CD8-positive, alpha-beta memory T cell (primary cell): ENCODE data around the gene GGACT. TPM values are rescaled to one million over a fixed set of nuclear protein-coding genes. Genes with fewer than 3 reads are reported as not detected.

Experiments
- CTCF ChIA-PET: fragments of 350-600 bp; sonication (Branson Sonifier 250); formaldehyde crosslinking; loops from one replicate; lab custom pipeline; 2021; ENCODE audit warnings: antibody characterized with exemption; lab: Charles Lee
- POLR2A ChIA-PET: fragments of 350-600 bp; sonication (Branson Sonifier 250); formaldehyde crosslinking; loops from one replicate; lab custom pipeline; 2021; ENCODE audit warnings: antibody characterized with exemption; lab: Charles Lee
- DNase-seq, 5 donors: peaks; one replicate each; pipeline versions ENCODE4 v3.0.0 to v3.0.0-alpha.2; 2020 to 2022; ENCODE audit warnings: mixed read lengths in 1 of 5
- H3K27ac ChIP-seq: one replicate; pipeline ENCODE4 v1.7.0; 2013; ENCODE audit warnings: low read depth, mild to moderate bottlenecking, low read length, moderate library complexity
- H3K27me3 ChIP-seq: 2 replicates; pipeline ENCODE4 v1.7.0; 2013; ENCODE audit warnings: low read length, mild to moderate bottlenecking; ENCODE audit not compliant: insufficient read depth, poor library complexity, severe bottlenecking
- H3K36me3 ChIP-seq: 2 replicates; pipeline ENCODE4 v1.7.0; 2013; ENCODE audit warnings: mild to moderate bottlenecking, low read length, moderate library complexity; ENCODE audit not compliant: insufficient read depth
- H3K4me1 ChIP-seq: 2 replicates; pipeline ENCODE4 v1.7.0; 2013; ENCODE audit warnings: mild to moderate bottlenecking, low read length, moderate library complexity; ENCODE audit not compliant: insufficient read depth
- H3K4me3 ChIP-seq: 2 replicates; pipeline ENCODE4 v1.7.0; 2013; ENCODE audit warnings: mild to moderate bottlenecking, low read length
- H3K9me3 ChIP-seq: 2 replicates; pipeline ENCODE4 v1.7.0; 2013; ENCODE audit warnings: mild to moderate bottlenecking, low read length
- H3K27ac Mint-ChIP-seq, 8 donors: one replicate each; pipeline ENCODE4 v1.8.0; 2020 to 2021; ENCODE audit warnings: mixed read lengths in 8 of 8, mild to moderate bottlenecking in 6 of 8, inconsistent platforms in 3 of 8, moderate library complexity in 3 of 8
- H3K27me3 Mint-ChIP-seq, 2 donors: one replicate each; pipeline ENCODE4 v1.8.0; 2020 to 2021; ENCODE audit warnings: mixed read lengths in 2 of 2, mild to moderate bottlenecking in 1 of 2, moderate library complexity in 1 of 2
- H3K36me3 Mint-ChIP-seq, 3 donors: one replicate each; pipeline ENCODE4 v1.8.0; 2020 to 2021; ENCODE audit warnings: mixed read lengths in 3 of 3, inconsistent platforms in 1 of 3, mild to moderate bottlenecking in 1 of 3
- H3K4me1 Mint-ChIP-seq, 3 donors: one replicate each; pipeline ENCODE4 v1.8.0; 2020 to 2021; ENCODE audit warnings: mixed read lengths in 3 of 3, inconsistent platforms in 1 of 3, mild to moderate bottlenecking in 1 of 3
- H3K4me3 Mint-ChIP-seq, 7 donors: one replicate each; pipeline ENCODE4 v1.8.0; 2020 to 2021; ENCODE audit warnings: mixed read lengths in 7 of 7, mild to moderate bottlenecking in 6 of 7, moderate library complexity in 4 of 7, inconsistent platforms in 2 of 7
- H3K9me3 Mint-ChIP-seq, 5 donors: one replicate each; pipeline ENCODE4 v1.8.0; 2020 to 2022; ENCODE audit warnings: mixed read lengths in 5 of 5, mild to moderate bottlenecking in 3 of 5, moderate library complexity in 2 of 5, inconsistent platforms in 1 of 5
- polyA plus RNA-seq: library from polyadenylated mRNA; unstranded; fragments of 300-500 nt; fragmentation: Illumina TruSeq; gene quantifications from one replicate; pipeline ENCODE4 v1.2.3, GENCODE V29; 2021
- total RNA-seq, 2 experiments: library from RNA; stranded (reverse); gene quantifications; one replicate each; pipeline ENCODE4 v1.2.3, GENCODE V29; 2021

The GGACT gene
- total and polyA plus RNA-seq, 3 experiments from 2014 or later: 4.9 to 9.2 (median 5.7) TPM

GRCh38 chr13:100532090-100532766, 56.4 kb downstream of the GGACT start:
- H3K36me3 ChIP-seq: no peaks in the 10 kb centered on the region
- H3K27me3 ChIP-seq: no peaks in the 10 kb centered on the region
- Mint-ChIP-seq H3K4me3 (no peak overlapping the region), H3K9me3 (no peaks in the 10 kb centered on the region), H3K36me3 (peaks cover 6 to 35% (median 9%) of the 10 kb centered on the region in 3 donors), H3K27me3 (no peaks in the 10 kb centered on the region), H3K27ac (no peak overlapping the region), H3K4me1 (peaks cover 0 to 5% (median 2%) of the 10 kb centered on the region in 3 donors)
- no peak overlapping the region for H3K4me3 ChIP-seq
- DNase-seq: no peak
- ChIA-PET POLR2A (no interaction called here), CTCF (interaction anchor here (1.2 to 2.9 kb wide), 2 partner anchors 18 to 41 kb away, joined by 4 to 8 read pairs; no protein-coding TSS in a partner anchor)
- no peak overlapping the region for H3K27ac ChIP-seq
- H3K9me3 ChIP-seq: no peaks in the 10 kb centered on the region
- H3K4me1 ChIP-seq: peaks cover 7% of the 10 kb centered on the region

- no peak overlapping the region for H3K4me3 ChIP-seq
- H3K36me3 ChIP-seq: no peaks in the 10 kb centered on the region
- H3K9me3 Mint-ChIP-seq: no peaks in the 10 kb centered on the region
- H3K27ac ChIP-seq: no peak overlapping the region
- H3K27me3 Mint-ChIP-seq: no peaks in the 10 kb centered on the region
- no peak for DNase-seq
- POLR2A ChIA-PET: interaction anchor here (0.6 kb wide), 1 partner anchor 1485 kb away, joined by 4 read pairs; no protein-coding TSS in a partner anchor
- H3K4me3 Mint-ChIP-seq: no peak overlapping the region
- CTCF ChIA-PET: interaction anchor here (1.2 to 2.9 kb wide), 2 partner anchors 16 to 42 kb away, joined by 4 to 8 read pairs; no protein-coding TSS in a partner anchor
- no peaks in the 10 kb centered on the region for H3K9me3 ChIP-seq
- no peaks in the 10 kb centered on the region for H3K4me1 ChIP-seq
- peak overlapping the region in 2 of 8 donors; percentile 14 to 56 for H3K27ac Mint-ChIP-seq
- H3K36me3 Mint-ChIP-seq: peaks cover 4 to 37% (median 6%) of the 10 kb centered on the region in 3 donors
- H3K4me1 Mint-ChIP-seq: no peaks in the 10 kb centered on the region
- no peaks in the 10 kb centered on the region for H3K27me3 ChIP-seq
Observed at GRCh38 chr13:100530671-100531213, 57.8 kb downstream of the GGACT start.

- POLR2A ChIA-PET: interaction anchor here (0.6 kb wide), 1 partner anchor 1484 kb away, joined by 4 read pairs; no protein-coding TSS in a partner anchor
- CTCF ChIA-PET: interaction anchor here (2.9 kb wide), 1 partner anchor 15 kb away, joined by 8 read pairs; no protein-coding TSS in a partner anchor
- Mint-ChIP-seq H3K4me3 (no peak overlapping the region), H3K27ac (no peak overlapping the region), H3K9me3 (no peaks in the 10 kb centered on the region), H3K27me3 (no peaks in the 10 kb centered on the region), H3K4me1 (no peaks in the 10 kb centered on the region), H3K36me3 (peaks cover 4 to 37% (median 6%) of the 10 kb centered on the region in 3 donors)
- no peak overlapping the region for H3K27ac ChIP-seq
- no peaks in the 10 kb centered on the region for H3K4me1 ChIP-seq
- no peaks in the 10 kb centered on the region for H3K9me3 ChIP-seq
- H3K27me3 ChIP-seq: no peaks in the 10 kb centered on the region
- no peaks in the 10 kb centered on the region for H3K36me3 ChIP-seq
- no peak overlapping the region for H3K4me3 ChIP-seq
- no peak for DNase-seq
Observed at GRCh38 chr13:100529666-100530377, 58.8 kb downstream of the GGACT start.

GRCh38 chr13:100528820-100529219, 59.8 kb downstream of the GGACT start:
- no peaks in the 10 kb centered on the region for H3K4me1 Mint-ChIP-seq
- H3K36me3 Mint-ChIP-seq: peaks cover 4 to 37% (median 6%) of the 10 kb centered on the region in 3 donors
- no peak overlapping the region for H3K4me3 Mint-ChIP-seq
- Histone ChIP-seq H3K4me3 (no peak overlapping the region), H3K27me3 (no peaks in the 10 kb centered on the region), H3K4me1 (no peaks in the 10 kb centered on the region), H3K9me3 (no peaks in the 10 kb centered on the region), H3K36me3 (no peaks in the 10 kb centered on the region), H3K27ac (no peak overlapping the region)
- ChIA-PET CTCF (no interaction called here), POLR2A (no interaction called here)
- no peak for DNase-seq
- peak overlapping the region in 1 of 8 donors; percentile 83 for H3K27ac Mint-ChIP-seq
- H3K9me3 Mint-ChIP-seq: no peaks in the 10 kb centered on the region
- H3K27me3 Mint-ChIP-seq: no peaks in the 10 kb centered on the region

GRCh38 chr13:100528353-100528752, 60.2 kb downstream of the GGACT start:
- no peaks in the 10 kb centered on the region for H3K9me3 Mint-ChIP-seq
- Histone ChIP-seq H3K4me3 (no peak overlapping the region), H3K27ac (no peak overlapping the region), H3K36me3 (no peaks in the 10 kb centered on the region), H3K9me3 (no peaks in the 10 kb centered on the region), H3K27me3 (no peaks in the 10 kb centered on the region), H3K4me1 (no peaks in the 10 kb centered on the region)
- CTCF ChIA-PET: interaction anchor here (1.5 kb wide), 1 partner anchor 871 kb away, joined by 5 read pairs; no protein-coding TSS in a partner anchor
- H3K36me3 Mint-ChIP-seq: peaks cover 4 to 37% (median 6%) of the 10 kb centered on the region in 3 donors
- DNase-seq: no peak
- H3K4me3 Mint-ChIP-seq: no peak overlapping the region
- no peaks in the 10 kb centered on the region for H3K27me3 Mint-ChIP-seq
- H3K4me1 Mint-ChIP-seq: no peaks in the 10 kb centered on the region
- peak overlapping the region in 2 of 8 donors; percentile 24 to 84 for H3K27ac Mint-ChIP-seq
- POLR2A ChIA-PET: no interaction called here

GRCh38 chr13:100527644-100528043, 60.9 kb downstream of the GGACT start:
- H3K36me3 ChIP-seq: no peaks in the 10 kb centered on the region
- H3K4me1 Mint-ChIP-seq: peaks cover 0 to 3% (median 3%) of the 10 kb centered on the region in 3 donors
- ChIA-PET CTCF (interaction anchor here (1.5 kb wide), 1 partner anchor 871 kb away, joined by 5 read pairs; no protein-coding TSS in a partner anchor), POLR2A (no interaction called here)
- peaks cover 4 to 34% (median 6%) of the 10 kb centered on the region in 3 donors for H3K36me3 Mint-ChIP-seq
- no peak for DNase-seq
- H3K4me1 ChIP-seq: no peaks in the 10 kb centered on the region
- no peaks in the 10 kb centered on the region for H3K27me3 Mint-ChIP-seq
- H3K27ac ChIP-seq: no peak overlapping the region
- no peak overlapping the region for H3K4me3 Mint-ChIP-seq
- no peaks in the 10 kb centered on the region for H3K9me3 ChIP-seq
- H3K27me3 ChIP-seq: no peaks in the 10 kb centered on the region
- no peaks in the 10 kb centered on the region for H3K9me3 Mint-ChIP-seq
- no peak overlapping the region for H3K27ac Mint-ChIP-seq
- H3K4me3 ChIP-seq: no peak overlapping the region

GRCh38 chr13:100526318-100527000, 62.1 kb downstream of the GGACT start:
- Mint-ChIP-seq H3K4me1 (peaks cover 4 to 15% (median 15%) of the 10 kb centered on the region in 3 donors), H3K27ac (no peak overlapping the region), H3K27me3 (no peaks in the 10 kb centered on the region), H3K9me3 (no peaks in the 10 kb centered on the region), H3K36me3 (peaks cover 4 to 31% (median 4%) of the 10 kb centered on the region in 3 donors), H3K4me3 (no peak overlapping the region)
- no peak for DNase-seq
- H3K27ac ChIP-seq: no peak overlapping the region
- H3K4me3 ChIP-seq: no peak overlapping the region
- H3K27me3 ChIP-seq: no peaks in the 10 kb centered on the region
- POLR2A ChIA-PET: no interaction called here
- H3K4me1 ChIP-seq: no peaks in the 10 kb centered on the region
- no peaks in the 10 kb centered on the region for H3K36me3 ChIP-seq
- CTCF ChIA-PET: interaction anchor here (0.8 to 1.5 kb wide), 2 partner anchors 12 to 870 kb away, joined by 3 to 5 read pairs; no protein-coding TSS in a partner anchor
- H3K9me3 ChIP-seq: no peaks in the 10 kb centered on the region
